ENCODE data around the gene ENPP1. TPM values are rescaled to one million over a fixed set of nuclear protein-coding genes. Genes with fewer than 3 reads are reported as not detected.

ENPP1 gene
- total RNA-seq, 4 donors from 2014 or later = 49.7 to 111 (median 62.6) TPM

DNA sequence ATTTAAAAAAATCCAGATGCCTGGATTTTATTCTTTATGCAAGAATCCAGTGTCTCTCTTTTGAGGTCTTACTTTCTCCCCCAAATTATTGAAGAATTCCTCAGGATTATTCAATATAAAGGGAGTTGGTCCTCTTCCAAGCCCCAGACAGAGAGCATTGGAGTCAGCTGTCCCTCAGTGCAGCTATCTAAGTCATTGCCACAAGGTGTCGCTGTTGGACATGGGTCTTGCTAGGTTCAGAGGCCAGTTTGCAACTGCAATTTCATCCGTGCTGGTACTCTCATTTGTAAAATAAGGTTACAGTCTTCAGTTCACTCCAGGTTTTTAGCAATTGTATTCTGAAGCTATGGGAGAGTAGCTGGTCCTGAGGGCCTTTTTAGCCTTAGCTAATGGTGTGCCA, 115.5 kb downstream of the ENPP1 start:
- Histone ChIP-seq H3K4me1 (no peaks in the 10 kb centered on the region), H3K27ac (no peak overlapping the region), H3K36me3 (no peaks in the 10 kb centered on the region), H3K9me3 (no peaks in the 10 kb centered on the region), H3K27me3 (no peaks in the 10 kb centered on the region), H3K4me3 (replicated peaks in 1 of 3) (no peak overlapping the region)
- TF ChIP-seq POLR2A (IDR thresholded peaks at IDR 0.05) = no peak
- TF ChIP-seq, protein P1, sequence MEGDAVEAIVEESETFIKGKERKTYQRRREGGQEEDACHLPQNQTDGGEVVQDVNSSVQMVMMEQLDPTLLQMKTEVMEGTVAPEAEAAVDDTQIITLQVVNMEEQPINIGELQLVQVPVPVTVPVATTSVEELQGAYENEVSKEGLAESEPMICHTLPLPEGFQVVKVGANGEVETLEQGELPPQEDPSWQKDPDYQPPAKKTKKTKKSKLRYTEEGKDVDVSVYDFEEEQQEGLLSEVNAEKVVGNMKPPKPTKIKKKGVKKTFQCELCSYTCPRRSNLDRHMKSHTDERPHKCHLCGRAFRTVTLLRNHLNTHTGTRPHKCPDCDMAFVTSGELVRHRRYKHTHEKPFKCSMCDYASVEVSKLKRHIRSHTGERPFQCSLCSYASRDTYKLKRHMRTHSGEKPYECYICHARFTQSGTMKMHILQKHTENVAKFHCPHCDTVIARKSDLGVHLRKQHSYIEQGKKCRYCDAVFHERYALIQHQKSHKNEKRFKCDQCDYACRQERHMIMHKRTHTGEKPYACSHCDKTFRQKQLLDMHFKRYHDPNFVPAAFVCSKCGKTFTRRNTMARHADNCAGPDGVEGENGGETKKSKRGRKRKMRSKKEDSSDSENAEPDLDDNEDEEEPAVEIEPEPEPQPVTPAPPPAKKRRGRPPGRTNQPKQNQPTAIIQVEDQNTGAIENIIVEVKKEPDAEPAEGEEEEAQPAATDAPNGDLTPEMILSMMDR (IDR thresholded peaks at IDR 0.05) = peak in 5 of 6 experiments; percentile 43 to 70 (median 64)
- intact Hi-C loops (cut with DNase I) = loop anchor here (5.0 kb wide), 2 partner anchors 239 to 299 kb away; no protein-coding TSS in a partner anchor
- WGBS, 2 donors = 9% methylated on average over 2 of the region's 2 CpGs
- peak; percentile 62 to 67 for DNase-seq

GRCh38 chr6:131924881-131925474, 117.2 kb downstream of the ENPP1 start:
- Histone ChIP-seq H3K4me3 (replicated peaks in 1 of 3) (no peak overlapping the region), H3K9me3 (no peaks in the 10 kb centered on the region), H3K36me3 (no peaks in the 10 kb centered on the region), H3K27ac (no peak overlapping the region), H3K27me3 (no peaks in the 10 kb centered on the region), H3K4me1 (no peaks in the 10 kb centered on the region)
- WGBS, 2 donors = 16% methylated on average over 4 of the region's 4 CpGs
- DNase-seq = no peak
- intact Hi-C loops (cut with DNase I) = loop anchor here (5.0 kb wide), 2 partner anchors 237 to 297 kb away; no protein-coding TSS in a partner anchor
- TF ChIP-seq, protein P1 (IDR thresholded peaks at IDR 0.05) = peak in 5 of 6 experiments; percentile 15 to 75 (median 62)
- TF ChIP-seq POLR2A (IDR thresholded peaks at IDR 0.05) = no peak

DNA sequence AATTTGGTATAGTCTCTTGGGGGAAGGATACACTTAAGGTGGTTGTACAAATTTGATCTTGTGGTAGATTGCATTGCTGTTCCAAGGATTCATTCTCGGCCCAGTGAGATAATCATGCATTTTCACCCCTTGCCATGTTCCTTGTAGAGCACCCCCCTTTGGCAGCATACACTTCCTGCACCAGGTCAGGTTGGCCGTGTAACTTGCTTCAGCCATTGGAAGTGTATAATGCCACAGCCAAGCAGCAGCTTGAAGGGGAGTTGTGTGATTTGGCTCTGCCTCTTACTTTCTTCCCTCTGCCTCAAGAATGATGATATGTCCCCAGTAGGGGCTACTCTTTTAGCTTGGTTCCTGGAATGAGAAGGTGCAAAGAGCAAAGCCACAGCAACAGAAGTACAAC, 121.4 kb downstream of the ENPP1 start:
- H3K4me1 ChIP-seq = no peaks in the 10 kb centered on the region
- intact Hi-C loops (cut with DNase I) = no loop called here
- no peak for TF ChIP-seq POLR2A (IDR thresholded peaks at IDR 0.05)
- TF ChIP-seq, protein P1 (IDR thresholded peaks at IDR 0.05) = no peak
- 76 to 85% methylated on average over 2 of the region's 2 CpGs for WGBS, 2 donors
- no peaks in the 10 kb centered on the region for H3K27me3 ChIP-seq
- no peak for DNase-seq
- H3K9me3 ChIP-seq = no peaks in the 10 kb centered on the region
- no peaks in the 10 kb centered on the region for H3K36me3 ChIP-seq
- H3K27ac ChIP-seq = no peak overlapping the region
- H3K4me3 ChIP-seq (replicated peaks in 1 of 3) = no peak overlapping the region

DNA sequence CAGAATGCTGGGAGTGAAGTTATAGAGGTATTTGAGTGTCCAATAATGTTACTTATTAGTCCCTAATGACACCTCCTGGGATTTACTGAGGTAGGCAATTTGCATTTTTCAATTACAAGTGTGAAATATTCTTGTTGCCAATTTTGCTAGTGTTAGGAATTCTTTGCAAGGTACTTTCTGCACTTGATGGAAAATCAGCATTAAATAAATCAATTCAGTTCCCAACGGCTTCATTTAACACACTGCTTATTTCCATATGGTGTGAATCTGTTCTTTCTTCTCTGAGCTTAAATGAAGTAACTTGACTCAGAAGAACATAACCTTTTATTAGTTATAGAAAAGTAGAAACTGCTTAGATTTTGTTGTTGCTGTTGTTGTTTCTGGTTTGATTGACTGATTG, 122.2 kb downstream of the ENPP1 start:
- H3K27me3 ChIP-seq = no peaks in the 10 kb centered on the region
- DNase-seq = no peak
- TF ChIP-seq, protein P1 (IDR thresholded peaks at IDR 0.05) = no peak
- TF ChIP-seq POLR2A (IDR thresholded peaks at IDR 0.05) = no peak
- no peaks in the 10 kb centered on the region for H3K9me3 ChIP-seq
- H3K4me3 ChIP-seq (replicated peaks in 1 of 3) = no peak overlapping the region
- intact Hi-C loops (cut with DNase I) = no loop called here
- no peak overlapping the region for H3K27ac ChIP-seq
- H3K36me3 ChIP-seq = no peaks in the 10 kb centered on the region
- H3K4me1 ChIP-seq = no peaks in the 10 kb centered on the region
- 90 to 91% methylated on average over 1 of the region's 1 CpG for WGBS, 2 donors

DNA sequence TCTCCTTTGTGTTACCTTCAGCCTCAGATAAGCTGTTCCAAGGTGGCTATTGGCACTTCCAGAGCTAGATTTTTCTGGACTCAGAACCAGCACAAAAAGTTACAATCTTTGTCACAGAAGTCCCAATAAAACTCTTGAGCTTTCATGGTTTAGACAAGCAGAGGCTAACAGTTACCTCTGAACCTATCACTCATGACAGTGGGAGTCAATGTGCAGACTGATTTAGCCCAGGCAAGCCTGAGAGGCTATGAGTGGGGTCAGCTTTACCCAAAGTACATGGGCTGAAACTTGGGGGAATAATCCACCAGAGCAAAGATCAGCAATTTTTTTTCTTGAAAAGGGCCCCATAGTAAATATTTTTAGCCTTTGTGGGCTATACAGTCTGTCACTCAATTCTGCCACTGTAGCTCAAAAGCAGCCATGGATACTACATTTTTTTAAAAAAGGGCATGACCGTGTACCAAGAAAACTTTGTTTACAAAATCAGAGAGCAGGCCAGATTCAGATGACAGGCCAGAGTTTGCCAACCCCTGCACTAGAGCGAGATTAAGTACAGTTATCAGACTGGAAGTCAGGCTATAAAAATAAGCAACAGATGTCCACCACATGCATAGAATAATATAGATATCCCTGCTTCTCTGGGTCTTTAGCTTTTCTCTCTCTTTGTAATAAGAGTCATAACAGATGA, 123.4 kb downstream of the ENPP1 start:
- Histone ChIP-seq H3K4me1 (no peaks in the 10 kb centered on the region), H3K27me3 (no peaks in the 10 kb centered on the region), H3K27ac (no peak overlapping the region), H3K36me3 (no peaks in the 10 kb centered on the region), H3K9me3 (no peaks in the 10 kb centered on the region), H3K4me3 (replicated peaks in 1 of 3) (no peak overlapping the region)
- 80 to 81% methylated on average over 2 of the region's 2 CpGs for WGBS, 2 donors
- intact Hi-C loops (cut with DNase I) = no loop called here
- TF ChIP-seq POLR2A (IDR thresholded peaks at IDR 0.05) = no peak
- TF ChIP-seq, protein P1 (IDR thresholded peaks at IDR 0.05) = no peak
- DNase-seq = no peak
